Colonic mucosa (tissue), 4 donors: ENCODE measurements around the gene P2RX1. TPM values are rescaled to one million over a fixed set of nuclear protein-coding genes. Genes with fewer than 3 reads are reported as not detected.
A peak's percentile ranks its signal among the peaks of the same experiment; 100 is the strongest.

ENCODE experiments used
- DNase-seq: peaks from one replicate; pipeline ENCODE4 v3.0.0-alpha.2; 2020
- H3K27ac ChIP-seq: fragments of 200-600 bp; one replicate; pipeline ENCODE4 v1.8.0; 2021
- H3K27me3 ChIP-seq: fragments of 200-600 bp; one replicate; pipeline ENCODE4 v1.8.0; 2021
- H3K36me3 ChIP-seq: fragments of 200-600 bp; one replicate; pipeline ENCODE4 v1.8.0; 2021
- H3K4me1 ChIP-seq: fragments of 200-600 bp; one replicate; pipeline ENCODE4 v1.8.0; 2021; ENCODE audit warnings: mild to moderate bottlenecking
- H3K4me3 ChIP-seq: fragments of 200-600 bp; one replicate; pipeline ENCODE4 v1.8.0; 2021
- H3K9ac ChIP-seq, 2 donors: one replicate each; pipeline ENCODE4 v1.7.0; 2013; ENCODE audit warnings: control low read depth in 2 of 2, low read depth in 2 of 2, low read length in 2 of 2
- H3K9me3 ChIP-seq: fragments of 200-600 bp; one replicate; pipeline ENCODE4 v1.8.0; 2021
- intact Hi-C: fragments of 100-400 bp; cut with DNase I; formaldehyde crosslinking; loops from one replicate; pipeline ENCODE4 v1.14.1; 2022
- total RNA-seq, 2 donors: library from RNA; stranded (reverse); fragmentation: NEBNext Ultra II Directional in 1 of 2; extraction: Animal tissue kit (Norgen Biotek cat#: 25700) in 1 of 2; gene quantifications; one replicate each; pipeline ENCODE4 v1.2.1, GENCODE V29; 2021
- TF ChIP-seq, protein P1 (sequence below): fragments of 200-600 bp; IDR thresholded peaks from one replicate; pipeline ENCODE4 v1.8.0; 2022; ENCODE audit warnings: antibody characterized with exemption, mild to moderate bottlenecking
- donor health status: healthy.
- donor health status: DM: no; HTN: no; CAD: no.
- donor health status: DM: no; HTN: no; CAD: no.

The P2RX1 gene
- total RNA-seq, 2 donors from 2014 or later: 2.7 to 4.8 TPM

DNA sequence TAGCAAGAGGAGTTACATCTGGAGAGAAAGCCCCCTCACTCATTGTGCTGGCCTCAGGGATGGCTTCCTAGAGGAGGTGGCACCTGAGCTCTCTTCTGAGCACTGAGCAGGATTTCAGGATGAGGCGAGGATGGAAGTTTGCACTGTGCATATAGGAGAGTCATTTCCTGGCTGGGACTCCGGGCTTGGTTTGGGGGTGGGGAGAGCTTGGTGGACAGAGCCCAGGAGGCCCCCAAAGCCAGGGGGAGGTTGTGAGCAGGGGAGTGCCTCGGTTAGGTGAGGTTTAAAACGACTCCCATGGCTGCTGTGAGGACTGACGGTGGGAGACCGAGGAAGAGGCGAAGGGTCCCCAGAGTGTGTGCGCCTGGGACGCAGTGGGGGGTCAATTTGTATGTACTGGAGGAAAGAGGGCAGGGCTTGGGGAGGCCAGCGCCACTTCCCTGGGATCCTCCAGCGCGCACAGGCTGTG is 24.6 kb downstream of the P2RX1 start:
- peak overlapping the region; percentile 32 to 59 for H3K9ac ChIP-seq
- TF ChIP-seq, protein P1, sequence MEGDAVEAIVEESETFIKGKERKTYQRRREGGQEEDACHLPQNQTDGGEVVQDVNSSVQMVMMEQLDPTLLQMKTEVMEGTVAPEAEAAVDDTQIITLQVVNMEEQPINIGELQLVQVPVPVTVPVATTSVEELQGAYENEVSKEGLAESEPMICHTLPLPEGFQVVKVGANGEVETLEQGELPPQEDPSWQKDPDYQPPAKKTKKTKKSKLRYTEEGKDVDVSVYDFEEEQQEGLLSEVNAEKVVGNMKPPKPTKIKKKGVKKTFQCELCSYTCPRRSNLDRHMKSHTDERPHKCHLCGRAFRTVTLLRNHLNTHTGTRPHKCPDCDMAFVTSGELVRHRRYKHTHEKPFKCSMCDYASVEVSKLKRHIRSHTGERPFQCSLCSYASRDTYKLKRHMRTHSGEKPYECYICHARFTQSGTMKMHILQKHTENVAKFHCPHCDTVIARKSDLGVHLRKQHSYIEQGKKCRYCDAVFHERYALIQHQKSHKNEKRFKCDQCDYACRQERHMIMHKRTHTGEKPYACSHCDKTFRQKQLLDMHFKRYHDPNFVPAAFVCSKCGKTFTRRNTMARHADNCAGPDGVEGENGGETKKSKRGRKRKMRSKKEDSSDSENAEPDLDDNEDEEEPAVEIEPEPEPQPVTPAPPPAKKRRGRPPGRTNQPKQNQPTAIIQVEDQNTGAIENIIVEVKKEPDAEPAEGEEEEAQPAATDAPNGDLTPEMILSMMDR: no peak
- no peaks in the 10 kb centered on the region for H3K9me3 ChIP-seq
- H3K27me3 ChIP-seq: no peaks in the 10 kb centered on the region
- H3K36me3 ChIP-seq: no peaks in the 10 kb centered on the region
- DNase-seq: no peak
- H3K4me1 ChIP-seq: peaks cover 37% of the 10 kb centered on the region
- intact Hi-C loops: no loop called here
- H3K27ac ChIP-seq: no peak overlapping the region
- H3K4me3 ChIP-seq: peak overlapping the region; percentile 85

DNA sequence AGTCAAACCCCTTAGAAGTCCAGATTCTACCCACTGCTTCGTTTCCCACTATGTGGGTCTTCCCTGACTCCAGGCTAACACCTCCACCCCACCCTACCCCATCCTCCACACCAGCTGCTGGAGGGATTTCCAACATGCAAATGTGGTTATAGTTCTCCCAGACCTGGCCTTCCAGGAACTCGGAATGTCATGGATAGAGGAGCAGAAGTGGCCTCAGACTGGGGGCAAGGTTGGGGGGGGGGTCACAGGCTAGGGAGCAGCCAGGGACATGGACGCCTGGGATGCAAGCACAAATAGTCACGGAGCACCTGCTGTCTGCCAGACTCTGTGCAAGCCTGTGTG is 25.4 kb downstream of the P2RX1 start:
- intact Hi-C loops: no loop called here
- no peaks in the 10 kb centered on the region for H3K36me3 ChIP-seq
- TF ChIP-seq, protein P1: no peak
- no peak overlapping the region for H3K9ac ChIP-seq
- no peak overlapping the region for H3K27ac ChIP-seq
- H3K4me3 ChIP-seq: no peak overlapping the region
- H3K27me3 ChIP-seq: no peaks in the 10 kb centered on the region
- no peak for DNase-seq
- H3K9me3 ChIP-seq: no peaks in the 10 kb centered on the region
- peaks cover 33% of the 10 kb centered on the region for H3K4me1 ChIP-seq

DNA sequence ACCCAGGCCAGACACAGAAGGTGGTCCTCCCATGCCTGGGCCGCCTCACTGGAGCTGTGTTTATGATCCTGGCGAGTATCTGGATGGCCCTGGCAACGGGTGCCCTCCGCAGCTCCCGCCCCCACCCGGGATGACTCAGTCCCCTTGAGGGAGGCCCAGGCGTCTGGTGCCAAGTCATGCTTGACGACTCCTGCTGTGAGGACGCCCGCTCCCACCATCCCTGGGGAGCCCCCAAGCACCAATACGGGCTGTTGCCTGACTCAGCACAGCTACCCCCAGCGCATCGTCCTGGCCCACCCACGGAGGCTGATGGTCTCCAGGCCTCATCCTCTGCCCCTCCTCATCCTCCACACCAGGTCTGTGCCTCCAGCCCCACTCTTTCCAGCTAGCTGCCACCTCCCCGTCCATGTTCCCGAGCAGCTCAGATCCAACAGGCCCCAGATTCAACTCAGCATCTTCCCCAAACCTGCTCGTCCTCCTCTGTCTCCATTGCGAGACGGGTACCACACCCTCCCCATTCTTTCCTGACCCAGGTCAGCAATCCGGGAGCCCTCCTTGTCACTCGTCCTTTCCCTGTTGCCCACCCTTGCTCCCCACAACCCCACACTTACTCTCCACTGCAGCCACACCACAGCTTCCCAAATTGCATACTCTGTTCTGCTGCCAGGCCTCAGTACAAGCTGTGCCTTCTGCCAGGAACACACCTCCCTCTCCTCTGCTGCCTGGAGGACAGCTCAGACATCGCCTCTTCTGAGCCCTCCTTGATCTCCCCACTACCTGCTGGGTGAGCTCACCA is 26.0 kb downstream of the P2RX1 start:
- peak; percentile 72 for DNase-seq
- peak overlapping the region; percentile 12 for H3K27ac ChIP-seq
- TF ChIP-seq, protein P1: no peak
- no peaks in the 10 kb centered on the region for H3K9me3 ChIP-seq
- no peaks in the 10 kb centered on the region for H3K36me3 ChIP-seq
- no peak overlapping the region for H3K4me3 ChIP-seq
- no peaks in the 10 kb centered on the region for H3K27me3 ChIP-seq
- intact Hi-C loops: no loop called here
- no peak overlapping the region for H3K9ac ChIP-seq
- H3K4me1 ChIP-seq: peaks cover 27% of the 10 kb centered on the region

DNA sequence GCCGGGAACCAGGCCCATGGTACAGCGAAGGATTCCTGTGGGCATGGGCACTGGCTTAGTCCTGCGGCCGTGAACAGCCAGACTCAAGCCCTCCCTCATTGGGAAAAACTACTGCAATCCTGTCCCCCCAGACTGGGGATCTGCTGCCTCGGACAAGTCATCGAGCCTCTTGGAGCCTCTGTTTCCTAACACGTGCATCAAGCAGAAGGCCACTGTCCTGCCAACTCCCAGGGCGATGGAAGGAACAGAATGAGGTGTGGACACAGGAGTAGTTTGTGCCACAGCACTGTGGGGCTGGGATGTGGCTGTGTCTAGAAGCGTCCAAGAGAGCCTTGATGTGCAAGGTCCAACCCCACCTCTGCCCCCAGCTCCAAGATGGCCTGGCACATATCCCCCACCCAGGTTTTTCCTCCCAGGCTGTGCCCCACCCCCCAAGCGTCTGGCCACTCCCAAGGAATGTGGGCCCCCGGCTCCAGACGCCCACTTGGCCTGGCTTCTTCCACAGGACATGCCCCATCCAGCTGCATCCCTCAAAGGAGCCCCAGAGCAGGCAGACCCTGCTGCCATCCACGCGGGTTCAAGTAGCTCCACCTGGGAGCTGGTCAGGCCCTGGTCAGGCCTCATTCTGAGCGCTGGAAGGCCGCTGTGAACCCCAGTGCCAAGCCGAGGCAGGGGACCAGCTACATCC is 26.8 kb downstream of the P2RX1 start:
- H3K27me3 ChIP-seq: no peaks in the 10 kb centered on the region
- H3K4me3 ChIP-seq: no peak overlapping the region
- no peak for DNase-seq
- intact Hi-C loops: no loop called here
- H3K9me3 ChIP-seq: no peaks in the 10 kb centered on the region
- H3K9ac ChIP-seq: peak overlapping the region in 1 of 2 donors; percentile 37
- peak overlapping the region; percentile 12 for H3K27ac ChIP-seq
- peaks cover 23% of the 10 kb centered on the region for H3K4me1 ChIP-seq
- TF ChIP-seq, protein P1: no peak
- H3K36me3 ChIP-seq: no peaks in the 10 kb centered on the region

DNA sequence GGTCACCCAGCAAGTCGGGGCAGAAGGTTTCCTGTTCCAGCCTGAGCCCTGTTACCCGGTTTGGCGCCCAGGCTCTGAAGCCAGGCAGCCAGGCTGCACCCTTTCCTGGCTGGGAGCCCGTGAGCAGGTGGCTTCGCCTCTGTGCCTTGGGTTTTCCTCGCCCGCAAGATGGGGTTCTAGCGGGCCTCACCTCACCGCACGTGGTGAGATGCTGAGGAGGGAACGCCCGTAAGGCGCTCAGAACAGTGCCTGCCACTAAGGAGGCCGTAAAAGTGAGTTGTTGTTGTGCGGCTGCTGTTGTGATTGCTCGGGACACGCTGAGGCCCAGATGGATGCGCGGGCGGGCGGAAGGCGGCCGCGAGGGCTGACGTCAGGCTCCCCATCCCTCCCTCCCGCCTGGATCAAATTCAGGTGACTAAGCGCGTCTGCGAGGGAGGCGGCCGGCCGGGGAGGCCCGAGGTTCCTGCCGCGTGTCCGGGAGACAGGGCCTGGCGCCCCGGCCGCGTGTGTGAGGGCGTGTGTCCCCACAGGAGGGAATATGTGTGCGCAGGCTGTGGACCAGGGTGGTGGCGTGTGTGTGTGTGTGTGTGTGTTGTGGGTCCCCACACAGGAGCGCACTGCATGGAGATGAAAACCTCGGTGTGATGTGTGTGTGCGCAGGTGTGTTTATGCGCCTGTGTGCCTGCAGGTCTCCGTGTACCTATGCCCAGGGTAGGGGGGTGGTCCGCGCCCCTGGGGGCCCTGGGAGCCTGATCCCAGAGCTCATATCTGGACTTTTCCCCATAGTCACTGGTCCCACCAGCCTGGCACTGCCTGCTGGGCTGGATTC is 27.7 kb downstream of the P2RX1 start:
- no peaks in the 10 kb centered on the region for H3K9me3 ChIP-seq
- TF ChIP-seq, protein P1: no peak
- H3K36me3 ChIP-seq: no peaks in the 10 kb centered on the region
- no peak overlapping the region for H3K4me3 ChIP-seq
- peak; percentile 88 for DNase-seq
- H3K4me1 ChIP-seq: peaks cover 17% of the 10 kb centered on the region
- peak overlapping the region; percentile 54 to 60 for H3K9ac ChIP-seq
- H3K27ac ChIP-seq: peak overlapping the region; percentile 72
- no peaks in the 10 kb centered on the region for H3K27me3 ChIP-seq
- intact Hi-C loops: no loop called here
